HTR-8/SVneo (cell line): ENCODE measurements around the gene PLCL2.
"Not testable (repeated sequence)": the region's sequence is repeated elsewhere in the genome, so short reads cannot be mapped to it uniquely, and the experiment has no call there.

Experiments
- DNase-seq: peaks from one replicate; pipeline ENCODE4 v3.0.0; 2011; ENCODE audit warnings: low spot score, mixed read lengths; ENCODE audit not compliant: insufficient read length
- FAIRE-seq: peaks from 2 replicates; lab custom pipeline; 2011; peaks lifted over from hg19 to GRCh38; lab: Jason Lieb, UNC

The PLCL2 gene

DNA sequence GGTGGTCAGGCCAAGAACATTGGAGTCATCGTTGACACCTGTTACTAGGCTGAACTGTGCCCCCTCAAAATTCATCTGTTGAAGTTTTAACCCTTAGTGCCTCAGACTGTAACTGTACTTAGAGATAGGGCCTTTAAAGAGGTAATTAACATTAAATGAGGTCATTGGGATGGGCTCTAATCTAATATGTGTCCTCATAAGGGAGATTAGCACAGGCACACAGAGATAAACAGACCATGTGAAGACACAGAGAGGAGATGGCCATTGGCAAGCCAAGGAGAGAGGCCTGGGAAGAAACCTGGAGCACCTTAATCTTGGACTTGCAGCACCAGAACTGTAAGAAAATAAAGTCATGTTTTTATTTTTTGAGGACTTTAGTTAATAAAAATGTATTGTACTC is 59.6 kb downstream of the PLCL2 start:
- no peak for DNase-seq
- no peak for FAIRE-seq

DNA sequence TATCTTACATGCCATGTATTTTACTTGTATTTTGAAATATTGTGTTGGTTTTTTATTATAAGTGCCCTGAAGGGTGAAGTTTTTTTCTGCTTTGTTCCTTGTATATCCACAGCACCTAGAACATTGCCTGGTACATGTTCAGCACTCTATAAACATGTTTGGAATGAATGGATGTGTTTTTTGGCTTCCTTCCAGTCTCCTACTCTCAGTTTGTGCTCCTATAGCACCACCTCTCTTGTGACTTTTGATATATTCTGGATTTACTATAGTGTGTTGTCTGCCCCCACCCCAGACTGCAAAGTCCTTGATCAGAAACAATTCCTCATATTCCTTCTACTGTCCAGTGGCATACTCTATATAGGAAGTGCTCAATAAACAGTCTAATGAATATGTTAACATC is 60.6 kb downstream of the PLCL2 start:
- FAIRE-seq (no peak), DNase-seq (no peak)

DNA sequence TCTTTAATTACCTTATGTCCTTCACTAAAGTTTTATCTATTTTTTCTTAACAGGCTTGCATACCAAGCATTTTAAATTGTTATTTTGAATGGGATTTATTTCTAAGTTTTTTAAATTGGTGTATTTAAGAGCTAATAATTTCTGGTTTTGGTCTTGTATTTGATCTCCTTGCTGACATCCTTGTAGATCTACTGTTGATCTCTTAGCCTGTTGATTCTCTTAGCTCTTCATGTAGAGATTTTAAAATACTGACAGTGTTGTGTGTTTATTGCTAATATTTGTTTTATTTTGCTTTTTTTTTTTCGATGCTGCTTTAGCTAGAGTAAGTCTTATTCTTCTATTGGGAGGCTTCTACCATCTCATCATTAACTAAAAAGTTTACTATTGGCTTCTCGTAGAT is 65.5 kb downstream of the PLCL2 start:
- FAIRE-seq: no peak
- DNase-seq: no peak

DNA sequence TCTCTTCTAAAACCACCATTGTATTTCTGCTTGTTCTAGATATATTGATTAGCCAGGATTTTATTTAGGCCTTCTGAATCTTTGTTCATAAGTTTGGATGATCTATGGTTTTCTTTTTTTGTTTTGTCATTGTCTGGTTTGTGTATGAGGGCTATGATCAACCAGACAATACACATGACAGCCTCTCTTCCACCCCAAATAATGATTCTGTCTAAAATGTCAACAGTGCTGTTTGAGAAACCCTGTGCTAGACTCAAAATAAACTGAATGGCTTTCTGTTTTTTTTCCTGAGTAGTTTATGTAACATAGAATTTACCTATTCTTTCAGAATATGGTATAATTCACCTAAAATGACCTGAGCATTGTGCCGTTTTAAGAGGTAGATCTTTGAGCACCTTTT is 66.1 kb downstream of the PLCL2 start:
- no peak for DNase-seq
- FAIRE-seq: no peak

DNA sequence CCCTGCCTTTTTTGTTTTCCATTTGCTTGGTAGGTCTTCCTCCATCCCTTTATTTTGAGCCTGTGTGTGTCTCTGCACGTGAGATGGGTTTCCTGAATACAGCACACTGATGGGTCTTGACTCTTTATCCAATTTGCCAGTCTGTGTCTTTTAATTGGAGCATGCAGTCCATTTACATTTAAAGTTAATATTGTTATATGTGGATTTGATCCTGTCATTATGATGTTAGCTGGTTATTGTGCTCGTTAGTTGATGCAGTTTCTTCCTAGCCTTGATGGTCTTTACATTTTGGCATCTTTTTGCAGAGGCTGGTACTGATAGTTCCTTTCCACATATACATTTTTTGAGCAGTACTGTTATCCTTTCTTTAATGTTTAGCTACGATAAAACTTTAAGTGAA is 73.1 kb downstream of the PLCL2 start:
- DNase-seq, FAIRE-seq: not testable (repeated sequence)

DNA sequence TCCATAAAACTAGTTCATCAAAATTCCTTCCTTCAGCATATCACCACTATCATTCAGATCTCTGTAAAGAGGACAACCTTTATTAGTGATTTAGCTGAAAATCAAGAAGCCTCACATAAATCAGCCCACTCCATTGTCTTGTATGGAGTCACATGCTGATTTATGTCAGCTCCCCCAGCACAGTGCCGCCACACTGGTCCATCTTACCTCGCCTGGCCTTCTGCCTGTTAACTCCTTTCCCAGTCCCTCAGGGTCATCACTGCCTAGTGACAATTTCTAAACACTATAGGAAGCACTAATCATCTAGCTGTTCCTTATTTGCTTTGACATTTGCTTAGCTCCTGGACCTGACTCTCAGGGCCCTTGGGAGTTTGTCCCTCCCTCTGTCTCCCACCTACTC is 75.4 kb downstream of the PLCL2 start:
- DNase-seq: no peak
- no peak for FAIRE-seq

DNA sequence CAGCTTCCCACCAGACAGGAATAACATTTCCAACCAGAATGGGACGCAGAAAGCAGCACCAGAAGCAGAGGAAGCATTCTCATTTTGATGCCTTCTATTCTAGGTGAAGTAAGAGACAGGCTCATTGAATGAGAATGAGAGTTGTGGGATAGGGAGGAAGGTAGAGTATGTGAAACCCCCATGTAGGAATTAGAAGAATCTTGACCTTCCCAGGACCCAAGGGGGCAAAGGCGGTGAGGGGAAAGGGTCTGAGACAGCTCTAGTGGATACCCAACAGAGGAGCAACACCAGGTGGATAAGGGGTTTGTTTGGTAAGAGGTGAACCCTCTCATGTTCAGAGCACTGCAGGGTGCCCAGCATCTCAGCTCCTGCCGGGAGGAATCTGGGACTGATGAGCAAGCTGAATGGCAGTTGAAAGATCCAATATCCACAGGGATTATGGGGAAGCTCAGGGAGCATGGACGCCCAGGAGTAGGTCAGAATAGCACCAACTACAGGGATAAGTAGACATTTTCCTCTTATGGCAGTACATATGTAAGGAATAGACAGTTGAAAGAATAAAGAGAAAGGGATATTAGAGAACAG is 77.0 kb downstream of the PLCL2 start:
- DNase-seq (no peak), FAIRE-seq (no peak)

DNA sequence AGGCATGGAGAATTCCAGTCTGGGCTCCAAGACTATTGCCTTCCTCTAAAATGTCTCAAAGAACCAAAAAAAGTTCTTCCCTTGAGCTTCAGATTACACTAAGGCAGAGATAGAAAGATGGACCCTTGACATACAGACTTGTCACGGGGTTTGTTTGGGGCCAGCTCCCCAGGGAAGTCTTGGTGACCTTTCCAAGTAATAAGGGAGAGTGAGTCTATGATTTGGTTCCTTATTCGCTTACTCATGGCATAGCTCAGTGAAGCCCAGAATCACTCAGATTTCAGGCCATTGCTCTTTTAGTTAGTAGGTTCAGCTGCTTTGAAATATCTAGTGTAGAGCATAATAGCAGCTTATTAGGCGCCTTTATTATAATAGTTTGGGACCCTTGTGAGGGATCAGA is 90.3 kb downstream of the PLCL2 start:
- FAIRE-seq (no peak), DNase-seq (no peak)

DNA sequence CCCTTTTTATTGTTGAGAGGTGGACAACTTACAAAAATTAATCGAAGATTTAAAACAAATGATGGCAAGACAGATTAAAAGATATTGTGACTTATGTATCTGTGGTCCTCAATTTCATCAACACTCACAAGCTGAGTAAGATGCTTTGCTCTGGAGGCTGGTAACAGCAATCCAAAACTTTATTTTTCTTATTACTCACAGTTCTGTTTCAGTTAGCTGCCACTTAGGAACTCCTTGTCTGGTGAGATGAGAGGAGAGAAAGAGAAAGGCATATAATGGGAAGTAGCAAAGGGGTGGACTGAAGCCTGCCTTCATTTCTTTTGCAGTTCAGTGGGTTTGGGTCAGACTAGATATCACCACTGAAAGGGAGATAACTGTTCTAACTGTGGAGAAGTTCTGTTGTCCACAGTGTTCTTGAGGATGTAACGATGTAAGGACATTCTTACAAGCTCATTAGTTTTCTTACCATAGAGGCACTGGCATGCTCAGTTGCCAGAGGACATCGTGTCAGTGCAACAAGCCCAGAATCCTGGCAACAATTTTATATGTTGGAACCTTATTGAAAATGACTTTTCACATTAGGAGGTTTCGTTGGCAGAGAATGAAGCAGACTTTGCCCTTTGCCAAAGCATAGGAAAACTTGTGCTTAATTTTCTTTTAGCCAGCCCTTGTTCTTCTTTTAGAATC is 93.6 kb downstream of the PLCL2 start:
- DNase-seq (no peak), FAIRE-seq (no peak)

DNA sequence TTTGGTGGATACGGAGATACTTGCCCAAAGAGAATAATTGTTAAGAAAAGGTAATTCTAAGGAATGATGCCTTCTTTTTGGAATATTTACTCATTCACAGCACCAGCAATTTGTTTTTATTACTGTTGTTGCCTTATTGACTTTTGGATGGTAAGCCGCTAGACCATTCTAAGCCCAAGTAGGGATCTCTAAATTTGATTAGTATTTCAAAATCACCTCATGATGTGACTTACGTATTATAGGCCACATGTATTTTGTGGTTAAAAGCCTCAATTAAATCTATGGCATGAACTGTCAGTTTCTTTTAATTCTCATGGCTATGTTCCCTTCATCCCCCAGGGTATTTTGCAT is 94.1 kb downstream of the PLCL2 start:
- FAIRE-seq: no peak
- DNase-seq: no peak

DNA sequence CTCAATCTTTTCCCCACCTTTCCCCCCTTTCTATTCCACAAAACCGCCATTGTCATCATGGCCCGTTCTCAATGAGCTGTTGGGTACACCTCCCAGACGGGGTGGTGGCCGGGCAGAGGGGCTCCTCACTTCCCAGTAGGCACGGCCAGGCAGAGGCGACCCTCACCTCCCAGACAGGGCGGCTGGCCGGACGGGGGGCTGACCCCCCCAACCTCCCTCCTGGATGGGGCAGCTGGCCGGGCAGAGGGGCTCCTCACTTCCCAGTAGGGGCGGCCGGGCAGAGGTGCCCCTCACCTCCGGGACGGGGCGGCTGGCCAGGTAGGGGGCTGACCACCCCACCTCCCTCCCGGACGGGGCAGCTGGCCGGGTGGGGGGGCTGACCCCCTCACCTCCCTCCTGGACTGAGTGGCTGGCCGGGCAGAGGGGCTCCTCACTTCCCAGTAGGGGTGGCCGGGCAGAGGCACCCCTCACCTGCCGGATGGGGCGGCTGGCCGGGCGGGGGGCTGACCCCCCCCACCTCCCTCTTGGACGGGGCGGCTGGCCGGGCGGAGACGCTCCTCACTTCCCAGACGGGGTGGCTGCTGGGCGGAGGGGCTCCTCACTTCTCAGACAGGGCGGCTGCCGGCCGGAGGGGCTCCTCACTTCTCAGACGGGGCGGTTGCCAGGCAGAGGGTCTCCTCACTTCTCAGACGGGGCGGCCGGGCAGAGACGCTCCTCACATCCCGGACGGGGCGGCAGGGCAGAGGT is 95.2 kb downstream of the PLCL2 start:
- DNase-seq: not testable (repeated sequence)

DNA sequence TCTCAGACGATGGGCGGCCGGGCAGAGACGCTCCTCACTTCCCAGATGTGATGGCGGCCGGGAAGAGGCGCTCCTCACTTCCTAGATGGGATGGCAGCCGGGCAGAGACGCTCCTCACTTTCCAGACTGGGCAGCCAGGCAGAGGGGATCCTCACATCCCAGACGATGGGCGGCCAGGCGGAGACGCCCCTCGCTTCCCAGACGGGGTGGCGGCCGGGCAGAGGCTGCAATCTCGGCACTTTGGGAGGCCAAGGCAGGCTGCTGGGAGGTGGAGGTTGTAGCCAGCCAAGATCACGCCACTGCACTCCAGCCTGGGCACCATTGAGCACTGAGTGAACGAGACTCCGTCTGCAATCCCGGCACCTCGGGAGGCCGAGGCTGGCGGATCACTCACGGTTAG is 95.8 kb downstream of the PLCL2 start:
- FAIRE-seq: not testable (repeated sequence)

More for the DNA sequence above, 95.2 kb downstream of the PLCL2 start:
- not testable (repeated sequence) for FAIRE-seq

DNA sequence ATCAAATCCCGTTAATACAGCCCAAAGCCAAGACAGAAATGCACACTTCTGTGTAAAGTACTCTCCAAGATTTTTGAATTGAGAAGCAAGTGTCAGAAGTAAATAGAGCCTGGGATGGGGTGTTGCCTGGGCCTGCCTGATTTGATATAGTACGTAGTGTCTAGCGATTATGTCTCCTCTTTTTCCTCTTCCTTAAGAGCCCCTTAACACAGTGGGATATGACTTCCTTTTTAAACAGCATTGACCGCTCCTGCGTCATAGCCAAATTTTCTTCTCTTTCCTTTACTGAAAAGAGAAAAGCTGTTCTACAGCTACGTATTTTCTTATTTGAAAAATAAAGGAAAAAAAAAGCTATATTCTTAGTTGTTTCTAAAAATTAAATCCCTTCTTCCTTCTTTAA is 97.7 kb downstream of the PLCL2 start:
- DNase-seq (no peak), FAIRE-seq (no peak)

More for the DNA sequence above, 95.8 kb downstream of the PLCL2 start:
- DNase-seq: not testable (repeated sequence)

DNA sequence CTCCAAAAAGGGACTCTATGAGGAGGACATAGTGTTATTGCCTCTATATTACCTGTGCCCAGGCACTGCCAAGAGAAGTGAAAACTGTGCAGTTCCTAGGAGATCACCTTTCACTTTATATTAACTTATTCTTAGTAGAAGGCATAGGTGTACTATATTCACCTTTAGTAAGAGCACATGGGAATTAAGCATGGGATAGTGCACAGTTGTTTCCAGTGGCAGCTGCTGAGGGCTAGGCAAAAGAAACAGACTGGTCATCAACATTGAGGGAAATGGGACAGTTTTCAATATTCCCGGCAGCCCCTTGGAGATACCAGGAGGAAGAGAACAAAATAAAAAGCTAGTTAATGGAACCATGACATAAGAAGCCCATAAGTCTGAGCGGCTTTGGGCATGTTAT is 100.9 kb downstream of the PLCL2 start:
- no peak for FAIRE-seq

DNA sequence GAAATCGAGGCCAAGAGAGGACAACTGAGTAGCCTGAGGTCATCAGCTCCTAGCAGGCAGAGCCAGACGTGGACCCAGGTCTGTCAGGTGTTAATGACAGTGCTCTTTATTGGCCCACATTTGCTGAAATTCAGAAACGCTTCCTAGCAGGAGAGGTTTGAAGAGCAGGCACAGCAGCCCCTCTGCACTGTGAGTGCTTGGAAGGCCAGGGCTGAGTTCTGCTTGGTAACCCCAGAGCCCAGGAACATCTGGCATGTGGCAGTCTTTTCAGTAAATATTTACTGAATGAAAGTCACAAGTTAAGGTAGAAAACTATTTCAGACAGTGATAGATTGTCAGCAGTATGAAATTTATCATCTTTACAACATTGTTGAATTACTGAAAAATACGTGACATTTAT is 102.4 kb downstream of the PLCL2 start:
- no peak for FAIRE-seq
- no peak for DNase-seq

More for the DNA sequence above, 100.9 kb downstream of the PLCL2 start:
- no peak for DNase-seq

DNA sequence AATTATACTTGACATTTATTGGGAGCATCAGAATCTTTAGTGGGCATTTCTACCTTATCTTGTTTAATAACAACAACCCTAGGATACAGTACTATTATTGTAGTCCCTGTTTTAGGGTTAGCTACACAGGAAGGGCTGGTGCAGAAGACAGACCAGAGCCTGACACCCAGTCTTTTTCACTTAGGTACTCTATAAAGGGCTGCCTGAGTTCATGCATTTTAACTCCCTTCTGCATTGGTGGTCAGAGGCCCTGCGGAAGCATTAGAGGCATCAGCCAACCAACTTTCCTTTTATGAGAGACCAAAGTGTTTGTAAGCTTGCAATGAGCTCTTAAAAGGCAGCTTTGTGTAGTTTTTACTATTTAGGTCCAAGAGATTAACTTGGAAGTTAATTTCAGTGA is 105.4 kb downstream of the PLCL2 start:
- no peak for FAIRE-seq
- no peak for DNase-seq

DNA sequence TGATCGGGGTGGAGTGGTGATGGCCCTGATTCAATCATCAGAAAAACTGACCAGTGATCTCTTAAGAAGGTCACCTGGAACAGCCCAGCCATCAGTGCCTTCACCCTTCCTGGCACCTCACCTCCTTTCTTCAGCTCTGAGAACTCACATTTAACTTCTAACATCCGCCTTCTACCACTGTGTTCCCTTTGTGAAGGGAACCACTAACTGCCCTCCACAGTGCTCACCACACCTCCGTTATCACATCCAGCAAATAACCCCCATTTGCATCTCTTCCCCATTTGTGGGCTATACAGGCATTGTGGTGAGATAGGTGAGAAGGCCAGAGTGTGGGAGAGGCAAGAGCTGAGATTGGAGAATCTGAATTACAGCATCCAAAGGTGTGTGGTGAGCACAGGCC is 107.4 kb downstream of the PLCL2 start:
- FAIRE-seq: no peak
- DNase-seq: no peak

DNA sequence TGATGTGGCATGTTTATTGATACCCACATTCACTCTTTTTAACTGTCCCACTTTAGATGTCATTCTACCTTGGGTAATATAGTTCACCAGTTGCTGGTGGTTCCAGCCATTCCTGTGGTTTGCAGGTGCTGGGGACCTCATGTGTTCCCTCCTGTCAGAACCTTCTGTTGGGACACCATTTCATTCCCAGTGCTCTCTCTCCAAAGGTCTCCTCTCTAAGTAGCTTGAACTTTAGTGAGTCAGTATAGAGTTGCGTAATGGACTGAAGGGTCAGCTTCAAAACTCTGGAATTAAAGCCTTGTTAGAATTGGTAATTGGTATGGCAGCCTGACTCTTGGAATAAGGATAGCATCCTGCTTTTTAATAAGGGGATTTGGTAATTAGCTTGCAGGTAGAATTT is 108.5 kb downstream of the PLCL2 start:
- DNase-seq (peak; percentile 19), FAIRE-seq (no peak)

DNA sequence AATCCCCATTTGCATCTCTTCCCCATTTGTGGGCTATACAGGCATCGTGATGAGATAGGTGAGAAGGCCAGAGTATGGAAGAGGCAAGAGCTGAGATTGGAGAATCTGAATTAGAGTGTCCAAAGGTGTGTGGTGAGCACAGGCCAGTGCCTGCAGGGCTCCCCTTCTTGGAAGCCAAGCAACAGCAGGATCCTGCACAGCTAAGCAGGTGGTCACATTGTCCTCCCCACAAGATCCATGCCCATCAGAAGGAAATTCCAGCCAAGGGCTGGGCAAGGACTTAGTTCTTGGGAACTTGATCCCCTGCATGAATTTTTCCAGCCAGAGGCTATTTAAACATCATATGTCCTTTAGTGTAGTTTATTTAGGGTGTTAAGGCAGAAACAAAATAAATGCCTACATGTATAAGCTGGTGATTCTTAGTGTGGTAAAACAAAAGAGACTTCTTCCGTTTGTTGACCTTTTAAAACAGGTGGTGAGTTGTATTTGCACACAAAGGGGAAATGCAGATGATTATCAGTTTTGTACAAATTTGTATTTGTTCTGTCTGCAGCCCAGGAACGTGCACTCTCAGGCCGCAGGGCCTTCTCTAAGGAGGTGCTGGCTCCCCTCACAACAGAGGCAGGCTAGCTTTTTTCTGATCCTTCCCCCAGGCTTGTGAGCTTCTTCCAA is 110.2 kb downstream of the PLCL2 start:
- FAIRE-seq (no peak), DNase-seq (no peak)

DNA sequence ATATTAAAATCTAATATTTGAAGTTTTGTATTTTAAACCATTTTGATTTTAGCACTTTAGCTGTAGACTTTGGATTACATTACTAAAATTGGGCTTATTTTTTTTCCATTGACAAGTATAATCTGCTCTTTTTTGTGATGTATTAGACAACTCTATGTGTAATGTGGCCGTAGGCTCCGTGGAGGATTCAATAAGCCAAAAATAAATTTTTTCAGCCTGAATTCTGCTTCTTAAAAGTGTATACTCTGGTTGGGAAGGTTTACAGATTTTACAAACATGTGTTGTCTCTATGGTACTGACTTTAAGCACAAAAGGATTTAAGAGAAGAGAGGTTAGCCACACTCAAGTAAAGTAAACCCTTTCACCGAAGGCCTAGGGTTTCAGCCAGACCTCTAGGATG is 110.8 kb downstream of the PLCL2 start:
- FAIRE-seq (no peak), DNase-seq (no peak)
